Motor neuron (in vitro differentiated cells): Measurements from ENCODE around the gene TMCC3. TPM values are rescaled to one million over a fixed set of nuclear protein-coding genes. Genes with fewer than 3 reads are reported as not detected.

Experiments used
- ATAC-seq, 8 experiments: fragments of 200-7000 bp; cut with Tn5 transposase; replicated peaks in 6 of 8; 2 replicates each; pipeline ENCODE4 v1.8.0; 2021; ENCODE audit warnings: mild to moderate bottlenecking in 8 of 8, moderate library complexity in 8 of 8
- H3K27ac ChIP-seq, 2 donors: fragments of 250-450 bp; sonication (Bioruptor Pico); 2 replicates each; pipeline ENCODE4 v1.9.0; 2021; ENCODE audit warnings: antibody characterized with exemption in 2 of 2, mild to moderate bottlenecking in 2 of 2, moderate library complexity in 1 of 2
- H3K4me1 ChIP-seq, 2 donors: fragments of 250-450 bp; sonication (Bioruptor Pico); replicated peaks in 1 of 2; 2 replicates each; pipeline ENCODE4 v1.6.1; 2021; ENCODE audit warnings: antibody characterized with exemption in 2 of 2, mild to moderate bottlenecking in 2 of 2, moderate library complexity in 1 of 2
- H3K4me3 ChIP-seq, 5 donors: fragments of 250-450 bp; sonication (Bioruptor Pico); 2 replicates each; pipeline ENCODE4 v1.9.0; 2021; ENCODE audit warnings: antibody characterized with exemption in 5 of 5, mild to moderate bottlenecking in 5 of 5, moderate library complexity in 4 of 5
- WGBS, 10 experiments: fragments of 450-650 bp; shearing (Covaris generic); methylation state at CpG; one replicate each; pipeline ENCODE4 v1.0.0; 2022; 5-methylcytosine and 5-hydroxymethylcytosine counted together
- in situ Hi-C, 9 experiments: fragments of 400-800 bp; cut with MboI; loops; one replicate each; pipeline ENCODE4 v1.15.0; 2021; ENCODE audit warnings: low sequenced_read_pairs in 9 of 9, low pct_unique_long_range_greater_than_20kb in 2 of 9; ENCODE audit not compliant: unreplicated experiment in 9 of 9
- total RNA-seq, 8 experiments: library from RNA; unstranded; fragments of 300-600 nt; gene quantifications; 2 replicates each; pipeline versions ENCODE4 v1.2.3 to v1.2.4, GENCODE V29; 2022

Gene TMCC3
- total RNA-seq, 8 experiments from 2014 or later = 1.6 to 29.3 (median 2.0) TPM

GRCh38 chr12:94641283-94641682 lies 9.1 kb downstream of the TMCC3 start:
- 83 to 100% (median 96%) methylated on average over 1 to 6 of the region's 7 CpGs; no CpG with 5 or more reads in 4 of the 10 experiments for WGBS, 10 experiments
- peaks cover 0 to 4% of the 10 kb centered on the region in 2 donors for H3K4me1 ChIP-seq
- in situ Hi-C loops = no loop called here
- no peak overlapping the region for H3K4me3 ChIP-seq
- ATAC-seq = no peak
- H3K27ac ChIP-seq = no peak overlapping the region

- no peak overlapping the region for H3K4me3 ChIP-seq
- WGBS, 10 experiments = 50 to 100% (median 94%) methylated on average over 1 to 8 of the region's 10 CpGs; no CpG with 5 or more reads in 1 of the 10 experiments
- ATAC-seq = no peak
- peaks cover 0 to 4% of the 10 kb centered on the region in 2 donors for H3K4me1 ChIP-seq
- H3K27ac ChIP-seq = no peak overlapping the region
- in situ Hi-C loops = no loop called here
These were observed 10.0 kb downstream of the TMCC3 start for GRCh38 chr12:94640134-94640928.

- in situ Hi-C loops = no loop called here
- no peak for ATAC-seq
- Histone ChIP-seq H3K27ac (no peak overlapping the region), H3K4me3 (no peak overlapping the region), H3K4me1 (no peaks in the 10 kb centered on the region)
- WGBS, 10 experiments = 57 to 100% (median 67%) methylated on average over 1 of the region's 1 CpG; no CpG with 5 or more reads in 5 of the 10 experiments
These were observed 11.8 kb downstream of the TMCC3 start for GRCh38 chr12:94638521-94638920.

DNA sequence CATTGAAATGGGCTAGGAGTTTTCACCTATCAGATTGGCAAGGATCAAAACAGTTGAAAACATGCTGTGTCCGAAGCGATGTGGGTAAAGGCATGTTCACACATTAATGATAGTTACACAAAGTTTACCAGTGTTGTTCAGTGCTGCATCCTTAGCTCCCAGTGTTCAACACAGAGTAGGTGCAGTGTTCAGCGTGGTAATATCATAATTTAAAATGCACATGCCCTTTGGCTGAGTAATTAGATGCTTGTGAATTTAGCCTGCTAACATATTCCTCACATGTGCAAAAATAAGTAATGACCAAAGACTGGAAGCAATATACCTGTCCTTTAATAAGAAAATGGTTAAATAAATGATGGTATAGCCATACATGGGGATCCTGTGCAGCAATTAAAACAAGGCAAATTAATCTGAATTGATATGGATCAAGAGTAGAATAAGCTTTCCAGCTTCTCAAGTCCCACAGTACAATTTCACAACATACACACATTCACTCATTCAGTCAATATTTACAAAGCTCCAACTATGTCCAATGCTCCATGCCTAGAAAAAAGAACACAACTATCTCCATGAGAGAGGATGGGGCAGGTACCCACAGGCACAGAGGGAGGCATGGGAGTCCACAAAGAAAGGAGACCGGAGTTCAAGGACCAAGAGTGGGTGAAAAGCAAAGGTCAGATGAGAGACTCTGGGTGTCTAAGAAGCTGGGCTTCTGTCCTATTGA lies 12.8 kb downstream of the TMCC3 start:
- in situ Hi-C loops = no loop called here
- 0 to 96% (median 88%) methylated on average over 1 to 4 of the region's 4 CpGs; no CpG with 5 or more reads in 2 of the 10 experiments for WGBS, 10 experiments
- Histone ChIP-seq H3K27ac (no peak overlapping the region), H3K4me3 (no peak overlapping the region), H3K4me1 (no peaks in the 10 kb centered on the region)
- peak in 2 of 8 experiments; percentile 18 to 51 for ATAC-seq

GRCh38 chr12:94636462-94637085 lies 13.8 kb downstream of the TMCC3 start:
- in situ Hi-C loops = no loop called here
- Histone ChIP-seq H3K4me3 (no peak overlapping the region), H3K4me1 (peaks cover 0 to 2% of the 10 kb centered on the region in 2 donors), H3K27ac (no peak overlapping the region)
- ATAC-seq = peak in 3 of 8 experiments; percentile 15 to 76 (median 31)
- WGBS, 10 experiments = 66 to 100% (median 85%) methylated on average over 1 to 3 of the region's 3 CpGs; no CpG with 5 or more reads in 2 of the 10 experiments

GRCh38 chr12:94634717-94635116 lies 15.6 kb downstream of the TMCC3 start:
- 17 to 100% (median 65%) methylated on average over 1 to 2 of the region's 2 CpGs; no CpG with 5 or more reads in 3 of the 10 experiments for WGBS, 10 experiments
- in situ Hi-C loops = no loop called here
- peaks cover 2 to 3% of the 10 kb centered on the region in 2 donors for H3K4me1 ChIP-seq
- H3K27ac ChIP-seq = no peak overlapping the region
- no peak overlapping the region for H3K4me3 ChIP-seq
- ATAC-seq = peak in 3 of 8 experiments; percentile 51 to 62 (median 54)

GRCh38 chr12:94633401-94633800 lies 17.0 kb downstream of the TMCC3 start:
- peaks cover 9 to 12% of the 10 kb centered on the region in 2 donors for H3K4me1 ChIP-seq
- WGBS, 10 experiments = 60 to 100% (median 89%) methylated on average over 1 of the region's 1 CpG; no CpG with 5 or more reads in 2 of the 10 experiments
- ATAC-seq = no peak
- no peak overlapping the region for H3K27ac ChIP-seq
- in situ Hi-C loops = no loop called here
- no peak overlapping the region for H3K4me3 ChIP-seq

DNA sequence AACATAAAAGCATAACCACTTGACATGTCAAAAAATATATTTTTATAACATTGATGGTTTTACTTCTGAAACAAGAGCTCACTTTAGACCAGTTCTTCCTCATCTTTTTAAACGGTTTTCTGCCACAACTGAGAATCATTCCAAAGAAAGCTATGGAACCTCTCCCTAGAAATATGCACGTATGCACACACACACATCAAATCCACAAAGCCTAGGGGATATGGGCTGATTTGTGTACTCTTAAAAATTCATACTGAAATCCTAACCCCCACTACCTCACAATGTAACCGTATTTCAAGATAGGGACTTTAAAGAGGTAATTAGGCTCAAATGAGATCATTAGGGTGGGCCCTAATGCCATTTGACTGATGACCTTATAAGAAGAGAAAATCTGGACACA lies 19.3 kb downstream of the TMCC3 start:
- 0 to 82% (median 28%) methylated on average over 2 to 3 of the region's 3 CpGs; no CpG with 5 or more reads in 3 of the 10 experiments for WGBS, 10 experiments
- H3K4me1 ChIP-seq = peaks cover 12 to 13% of the 10 kb centered on the region in 2 donors
- peak in 3 of 8 experiments; percentile 25 to 73 (median 53) for ATAC-seq
- no peak overlapping the region for H3K27ac ChIP-seq
- in situ Hi-C loops = no loop called here
- H3K4me3 ChIP-seq = no peak overlapping the region

DNA sequence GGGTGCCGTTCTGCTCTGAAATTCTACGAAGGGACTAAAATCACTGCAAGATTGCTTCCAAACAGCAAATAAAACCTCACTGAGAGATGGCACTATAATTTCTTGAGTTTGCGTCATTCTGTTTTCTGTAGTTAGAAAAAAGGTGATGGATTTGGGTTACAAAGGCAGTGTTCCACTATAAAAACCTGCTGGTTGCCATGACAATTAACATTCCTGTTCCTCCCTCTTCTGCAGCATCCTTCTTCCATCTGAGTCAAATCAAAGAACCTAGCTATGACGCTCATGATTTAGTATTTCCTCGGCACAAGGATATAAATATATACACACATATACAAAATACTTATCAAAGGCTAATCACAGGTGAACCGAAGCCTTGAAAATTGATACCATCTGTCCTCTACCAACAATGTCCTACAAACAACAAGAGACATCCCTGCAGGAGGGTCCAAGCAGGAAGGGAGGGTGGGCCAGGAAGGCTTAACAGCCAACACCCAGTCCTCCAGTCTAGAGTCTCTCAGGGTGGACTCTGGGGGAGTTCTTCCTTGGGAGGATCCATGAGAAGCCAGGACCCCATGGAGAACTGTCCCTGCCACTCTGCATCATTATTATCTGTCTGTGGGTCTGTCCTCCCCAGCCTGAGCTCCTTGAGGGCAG lies 21.4 kb downstream of the TMCC3 start:
- Histone ChIP-seq H3K4me3 (no peak overlapping the region), H3K27ac (peak overlapping the region in 1 of 2 donors; percentile 38), H3K4me1 (peaks cover 12 to 13% of the 10 kb centered on the region in 2 donors)
- WGBS, 10 experiments = 50 to 100% (median 79%) methylated on average over 1 to 6 of the region's 6 CpGs
- ATAC-seq = peak in 5 of 8 experiments; percentile 73 to 94 (median 84)
- in situ Hi-C loops = no loop called here

- Histone ChIP-seq H3K27ac (peak overlapping the region in 1 of 2 donors; percentile 38), H3K4me1 (peaks cover 12 to 13% of the 10 kb centered on the region in 2 donors), H3K4me3 (no peak overlapping the region)
- 80 to 100% (median 100%) methylated on average over 1 to 3 of the region's 4 CpGs; no CpG with 5 or more reads in 4 of the 10 experiments for WGBS, 10 experiments
- in situ Hi-C loops = no loop called here
- peak in 2 of 8 experiments; percentile 24 to 46 for ATAC-seq
These were observed 22.0 kb downstream of the TMCC3 start for GRCh38 chr12:94628369-94628768.

GRCh38 chr12:94625531-94625930 lies 24.8 kb downstream of the TMCC3 start:
- Histone ChIP-seq H3K4me1 (peaks cover 27 to 36% of the 10 kb centered on the region in 2 donors), H3K4me3 (no peak overlapping the region), H3K27ac (no peak overlapping the region)
- ATAC-seq = no peak
- in situ Hi-C loops = no loop called here
- WGBS, 10 experiments = 69 to 98% (median 90%) methylated on average over 1 to 6 of the region's 6 CpGs

GRCh38 chr12:94623161-94623920 lies 27.0 kb downstream of the TMCC3 start:
- H3K4me1 ChIP-seq = peaks cover 24 to 36% of the 10 kb centered on the region in 2 donors
- in situ Hi-C loops = no loop called here
- H3K27ac ChIP-seq = no peak overlapping the region
- H3K4me3 ChIP-seq = no peak overlapping the region
- no peak for ATAC-seq
- WGBS, 10 experiments = 50 to 100% (median 93%) methylated on average over 2 to 9 of the region's 11 CpGs; no CpG with 5 or more reads in 3 of the 10 experiments
